Measurements from ENCODE around the gene RRM2. TPM values are rescaled to one million over a fixed set of nuclear protein-coding genes. Genes with fewer than 3 reads are reported as not detected.

RRM2 gene
- total RNA-seq, 1 experiment from 2014 or later: 195 TPM

DNA sequence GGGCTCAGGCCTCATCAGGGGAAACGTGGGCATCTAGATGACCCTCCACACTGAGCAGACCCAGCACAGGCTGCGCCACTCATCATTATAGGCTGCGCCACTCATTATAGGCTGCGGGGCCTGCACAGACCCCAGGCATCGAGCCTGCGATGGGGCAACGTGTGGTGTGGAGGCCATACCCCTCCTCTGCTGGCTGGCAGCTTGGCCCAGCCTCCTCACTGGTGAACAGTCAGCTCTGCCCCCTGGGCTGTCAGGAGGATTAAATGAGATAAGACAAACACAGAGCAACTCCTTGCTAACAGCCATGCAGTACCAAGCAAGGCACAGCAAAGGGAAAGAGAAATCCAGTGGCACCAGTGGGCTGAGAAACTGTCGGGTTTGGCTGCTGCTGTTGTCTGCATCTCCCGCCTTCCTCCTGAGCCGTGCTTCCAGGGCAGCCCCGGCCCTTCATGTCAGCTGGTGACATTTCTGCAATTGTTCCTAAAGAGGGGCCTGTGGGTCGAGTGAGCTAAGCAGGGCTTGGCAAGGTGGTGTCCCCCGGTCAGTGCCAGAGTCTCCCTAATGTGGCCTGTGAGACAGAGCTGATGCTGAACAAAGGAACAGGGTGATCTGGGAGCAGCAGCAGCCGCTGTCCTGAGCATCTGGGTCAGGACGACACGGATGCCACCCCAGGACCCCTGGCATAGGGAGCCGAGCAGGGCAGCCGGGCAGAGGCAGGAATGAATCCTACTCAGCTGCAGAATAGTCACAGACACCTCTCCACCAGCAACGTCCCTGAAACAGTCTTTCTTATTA is 48.7 kb downstream of the RRM2 start:
- no peak for DNase-seq (ENCODE audit: low read depth)

DNA sequence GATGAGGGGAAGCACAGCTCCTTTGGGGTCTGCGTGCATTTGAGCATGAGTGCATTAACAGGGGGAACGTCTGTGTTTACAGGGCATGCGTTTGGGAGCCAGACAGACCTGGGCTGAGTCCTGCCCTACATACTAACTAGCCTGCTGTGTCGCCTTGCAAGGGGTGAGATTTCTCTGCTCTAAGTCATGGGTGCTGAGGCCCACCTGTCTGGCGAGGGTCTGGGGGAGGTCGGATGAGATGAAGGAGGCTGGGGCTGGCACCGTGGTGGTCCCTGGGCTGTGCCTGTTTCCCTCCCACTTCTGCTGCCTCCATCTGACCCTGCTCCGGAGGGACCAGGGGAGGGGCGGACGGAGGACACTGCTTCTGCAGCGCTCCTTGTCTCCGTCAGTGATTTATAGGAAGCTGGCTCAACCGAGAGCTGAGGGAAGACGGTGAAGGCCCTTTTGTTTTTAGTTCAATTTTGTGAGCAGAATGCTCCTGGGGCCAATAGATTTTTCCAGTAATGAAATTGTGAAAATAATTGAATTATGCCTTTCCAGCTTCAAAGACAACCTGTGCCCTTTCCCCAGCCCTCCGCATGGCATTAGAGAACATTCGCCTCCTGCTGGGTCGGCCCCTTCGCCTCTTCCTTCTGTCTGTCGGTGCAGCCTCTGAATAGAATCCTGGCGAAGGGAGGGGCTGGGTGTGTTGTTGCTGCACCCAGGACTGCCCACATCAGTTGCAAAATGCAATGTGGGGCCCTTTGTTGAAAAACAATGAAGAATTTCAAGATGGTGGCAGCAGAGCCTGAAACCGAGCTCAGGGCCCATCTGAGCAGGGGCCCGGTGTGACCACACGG is 49.7 kb downstream of the RRM2 start:
- DNase-seq (ENCODE audit: low read depth): no peak

DNA sequence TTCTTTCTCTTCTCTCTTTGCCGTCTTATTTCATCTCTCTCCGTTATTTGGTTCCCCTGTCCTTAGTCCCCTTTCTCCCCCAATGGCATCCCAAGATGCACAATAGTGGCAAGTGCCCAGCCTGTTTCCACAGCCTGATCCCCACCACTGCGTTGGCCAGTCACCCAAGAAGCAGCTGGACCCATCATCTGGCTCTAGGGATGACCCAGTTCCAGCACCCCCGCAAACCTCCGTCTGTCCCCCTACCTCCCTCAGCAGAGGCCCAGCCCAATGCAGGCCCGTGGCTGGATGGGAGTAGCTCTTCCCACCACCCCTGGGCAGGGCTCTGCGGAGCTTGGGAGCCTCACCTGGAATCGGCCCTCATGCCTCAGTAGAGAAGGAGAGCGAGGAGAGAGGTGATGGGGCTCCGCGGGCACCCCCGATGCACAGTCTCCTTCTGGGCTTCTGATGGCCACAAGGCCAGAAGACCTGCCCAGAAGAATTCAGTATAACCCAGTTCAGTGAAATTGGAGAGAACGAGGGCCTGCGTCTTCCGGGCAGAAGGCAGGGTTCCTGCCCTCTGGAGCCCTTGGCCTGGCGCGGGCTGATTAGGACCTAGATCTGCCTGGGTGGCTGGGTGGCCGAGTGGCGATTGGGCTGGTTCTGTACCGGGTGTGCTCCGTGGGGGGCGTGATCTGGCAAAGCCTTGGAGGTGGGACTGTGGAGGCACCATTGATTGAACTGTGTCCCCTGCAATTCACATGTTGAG is 50.9 kb downstream of the RRM2 start:
- no peak for DNase-seq (ENCODE audit: low read depth)

DNA sequence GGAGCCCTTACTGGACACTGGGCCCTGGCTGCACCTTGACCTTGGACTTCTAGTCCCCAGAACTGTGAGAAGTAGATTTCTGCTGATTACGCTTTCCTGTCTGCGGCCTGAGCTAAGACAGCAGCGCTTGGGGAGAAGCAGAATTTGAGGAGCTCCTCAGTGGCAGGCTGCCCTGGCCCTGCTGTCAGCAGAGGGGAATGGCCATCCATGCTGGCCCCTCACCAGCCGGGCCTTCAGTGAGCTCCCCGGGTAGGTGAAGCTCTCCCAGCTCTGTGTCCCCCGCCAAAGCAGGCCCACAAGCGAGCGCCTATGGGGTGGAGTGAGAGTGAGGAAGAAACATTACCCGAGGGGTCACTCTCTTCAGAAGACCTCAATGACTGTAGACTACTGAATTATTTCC is 51.6 kb downstream of the RRM2 start:
- DNase-seq (ENCODE audit: low read depth): no peak

DNA sequence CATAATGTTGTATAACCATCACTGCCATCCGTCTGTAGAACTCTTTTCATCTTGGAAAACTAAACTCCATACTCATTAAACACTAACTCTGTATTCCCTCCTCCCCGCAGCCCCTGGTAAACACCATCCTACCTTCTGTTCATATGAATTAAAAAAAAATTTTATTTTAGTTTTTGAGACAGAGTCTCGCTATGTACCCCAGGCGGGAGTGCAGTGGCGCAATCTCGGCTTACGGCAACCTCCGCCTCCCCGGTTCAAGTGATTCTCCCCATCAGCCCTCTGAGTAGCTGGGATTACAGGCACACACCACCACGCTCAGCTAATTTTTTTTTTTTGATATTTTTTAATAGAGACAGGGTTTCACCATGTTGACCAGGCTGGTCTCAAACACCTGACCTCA is 52.9 kb downstream of the RRM2 start:
- DNase-seq (ENCODE audit: low read depth): no peak

DNA sequence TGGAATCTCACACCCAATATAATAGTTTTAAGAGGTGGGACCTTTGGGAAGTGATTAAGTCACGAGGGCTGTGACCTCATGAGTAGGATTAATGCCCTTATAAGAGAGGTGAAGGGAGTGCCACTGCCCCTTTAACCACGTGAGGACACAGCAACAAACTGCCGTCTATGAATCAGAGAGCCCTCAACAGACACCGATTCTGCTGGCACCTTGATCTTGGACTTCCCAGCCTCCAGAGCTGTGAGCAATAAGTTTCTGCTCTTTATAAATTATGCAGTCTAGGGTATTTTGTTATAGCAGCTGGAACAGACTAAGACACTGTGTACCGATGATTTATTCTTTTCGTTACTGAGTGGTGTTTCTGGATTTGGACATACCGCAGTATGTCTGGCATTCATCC is 56.2 kb downstream of the RRM2 start:
- no peak for DNase-seq (ENCODE audit: low read depth)

DNA sequence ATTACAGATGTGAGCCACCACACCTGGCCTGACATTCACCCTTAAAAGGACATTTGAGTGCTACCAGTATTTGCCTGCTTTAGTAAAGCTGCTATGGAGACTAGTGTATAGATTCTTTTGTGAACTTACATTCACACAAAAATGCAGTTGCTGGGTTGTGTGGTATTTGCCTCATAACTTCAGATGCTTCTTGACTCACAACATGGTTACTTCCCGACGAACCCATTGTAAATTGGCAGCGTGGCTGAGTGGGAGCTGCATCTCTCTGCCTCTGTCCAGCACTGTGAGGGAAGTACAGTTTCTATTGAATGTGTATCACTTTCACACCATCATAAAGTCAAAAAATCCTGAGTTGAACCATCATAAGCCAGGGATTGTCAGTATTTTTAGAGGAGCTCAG is 56.9 kb downstream of the RRM2 start:
- no peak for DNase-seq (ENCODE audit: low read depth)

DNA sequence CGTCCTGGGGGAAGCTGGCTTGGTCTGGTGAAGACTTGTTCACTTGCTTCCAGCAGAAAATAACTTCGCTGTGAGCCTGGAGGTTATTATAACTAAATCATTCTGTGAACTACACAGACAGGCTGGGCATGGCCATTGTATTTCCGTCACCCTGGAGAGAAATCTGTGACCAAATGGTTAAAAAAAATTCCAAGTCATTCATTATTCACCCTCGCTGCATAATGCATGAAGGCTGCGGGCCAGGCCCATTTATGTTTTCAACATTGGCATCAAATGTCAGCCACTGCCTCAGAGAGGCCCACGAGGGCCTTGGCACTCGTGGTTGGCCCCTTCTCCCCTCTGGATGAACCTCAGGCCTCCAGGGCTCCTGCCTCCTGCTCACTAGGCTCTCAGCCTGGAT is 57.7 kb downstream of the RRM2 start:
- DNase-seq (ENCODE audit: low read depth): no peak

Small RNA genes within 50 kb of the gene (small RNA-seq; reads per million reads assigned to genes)
- gene RF00410 (not detected), gene RF00568 (not detected)

Other genes starting within 250 kb of the RRM2 start
- 0.11 and 0.17 TPM in 2 replicates for gene GRHL1, start 171.0 kb upstream of the RRM2 start, total RNA-seq (2014; rRNA removed; shearing (Covaris generic))
- gene KLF11, start 79.2 kb upstream of the RRM2 start, total RNA-seq (2014; rRNA removed; shearing (Covaris generic)): 2.9 and 3.7 TPM in 2 replicates
- gene CYS1, start 42.3 kb upstream of the RRM2 start, total RNA-seq (2014; rRNA removed; shearing (Covaris generic)): 0.05 and 0.10 TPM in 2 replicates
- gene HPCAL1, start 180.2 kb downstream of the RRM2 start, total RNA-seq (2014; rRNA removed; shearing (Covaris generic)): 158 and 201 TPM in 2 replicates

All from HT1080 (cell line).